Prostate gland (tissue), 2 donors: ENCODE measurements around the gene GNPNAT1.

ENCODE experiments used
- CTCF ChIP-seq, 4 experiments: fragments of 200-600 bp in 2 of 4; fragments of 450-650 bp in 2 of 4; sonication (generic) in 2 of 4; IDR thresholded peaks; 1 replicate in 3 of 4; 2 replicates in 1 of 4; pipeline ENCODE4 v1.5.1; 2016 to 2019; ENCODE audit warnings: antibody characterized with exemption in 4 of 4, mild to moderate bottlenecking in 2 of 4, moderate library complexity in 2 of 4
- POLR2AphosphoS5 ChIP-seq: sonication (generic); formaldehyde crosslinking; IDR thresholded peaks from one replicate; pipeline ENCODE4 v1.6.1; 2017; ENCODE audit warnings: antibody characterized with exemption

GRCh38 chr14:52829527-52830185 lies 38.2 kb upstream of the GNPNAT1 start:
- no peak for TF ChIP-seq CTCF (IDR thresholded peaks at IDR 0.05)
- no peak for TF ChIP-seq POLR2AphosphoS5
